ENCODE measurements around the gene KCNJ14.

KCNJ14 gene

DNA sequence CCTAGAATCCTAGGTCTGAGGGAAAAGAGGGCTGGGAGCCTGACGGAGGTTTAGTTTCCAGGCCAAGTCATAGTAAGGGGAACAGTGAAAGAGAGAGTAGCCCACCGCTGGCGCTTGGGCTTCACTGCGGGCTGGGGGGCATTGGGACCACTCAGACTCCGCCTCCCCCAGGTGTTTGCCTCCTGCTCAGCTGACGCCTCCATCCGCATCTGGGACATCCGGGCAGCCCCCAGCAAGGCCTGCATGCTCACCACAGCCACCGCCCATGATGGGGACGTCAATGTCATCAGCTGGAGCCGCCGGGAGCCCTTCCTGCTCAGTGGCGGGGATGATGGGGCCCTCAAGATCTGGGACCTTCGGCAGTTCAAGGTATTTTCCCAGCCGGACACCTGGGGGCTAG lies 4.5 kb upstream of the KCNJ14 start:
- H3K9me2 ChIP-seq (replicated peaks; ENCODE audit: low read depth, low read length) = no peaks in the 10 kb centered on the region
- peaks cover 7% of the 10 kb centered on the region for H4K20me1 ChIP-seq (ENCODE audit: insufficient read depth, low read length, poor library complexity, severe bottlenecking)
- no peaks in the 10 kb centered on the region for H3K9me3 ChIP-seq (ENCODE audit: insufficient read depth, low read depth, low read length)
- no peaks in the 10 kb centered on the region for H3F3A ChIP-seq (ENCODE audit: low read depth)
- H2AFZ ChIP-seq (ENCODE audit: low read length) = no peak overlapping the region
- H3K9ac ChIP-seq (ENCODE audit: low read depth, low read length, poor library complexity, severe bottlenecking) = no peak overlapping the region
- no peak for TF ChIP-seq EZH2phosphoT487 (IDR thresholded peaks at IDR 0.05; ENCODE audit: borderline replicate concordance)
- TF ChIP-seq, protein P1, sequence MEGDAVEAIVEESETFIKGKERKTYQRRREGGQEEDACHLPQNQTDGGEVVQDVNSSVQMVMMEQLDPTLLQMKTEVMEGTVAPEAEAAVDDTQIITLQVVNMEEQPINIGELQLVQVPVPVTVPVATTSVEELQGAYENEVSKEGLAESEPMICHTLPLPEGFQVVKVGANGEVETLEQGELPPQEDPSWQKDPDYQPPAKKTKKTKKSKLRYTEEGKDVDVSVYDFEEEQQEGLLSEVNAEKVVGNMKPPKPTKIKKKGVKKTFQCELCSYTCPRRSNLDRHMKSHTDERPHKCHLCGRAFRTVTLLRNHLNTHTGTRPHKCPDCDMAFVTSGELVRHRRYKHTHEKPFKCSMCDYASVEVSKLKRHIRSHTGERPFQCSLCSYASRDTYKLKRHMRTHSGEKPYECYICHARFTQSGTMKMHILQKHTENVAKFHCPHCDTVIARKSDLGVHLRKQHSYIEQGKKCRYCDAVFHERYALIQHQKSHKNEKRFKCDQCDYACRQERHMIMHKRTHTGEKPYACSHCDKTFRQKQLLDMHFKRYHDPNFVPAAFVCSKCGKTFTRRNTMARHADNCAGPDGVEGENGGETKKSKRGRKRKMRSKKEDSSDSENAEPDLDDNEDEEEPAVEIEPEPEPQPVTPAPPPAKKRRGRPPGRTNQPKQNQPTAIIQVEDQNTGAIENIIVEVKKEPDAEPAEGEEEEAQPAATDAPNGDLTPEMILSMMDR (conservative IDR thresholded peaks at IDR 0.05; ENCODE audit: low read length) = no peak
- peaks cover 28% of the 10 kb centered on the region for H3K79me2 ChIP-seq (ENCODE audit: insufficient read depth, low read length)
- H3K4me3 ChIP-seq (ENCODE audit: low read length, poor library complexity, severe bottlenecking) = no peak overlapping the region
- H3K4me2 ChIP-seq (ENCODE audit: low read depth, low read length, poor library complexity, severe bottlenecking) = no peak overlapping the region
- no peaks in the 10 kb centered on the region for H3K27me3 ChIP-seq (ENCODE audit: insufficient read depth, low read length, poor library complexity, severe bottlenecking)
- H3K4me1 ChIP-seq (ENCODE audit: insufficient read depth, low read length, poor library complexity, severe bottlenecking) = no peaks in the 10 kb centered on the region
- H3K36me3 ChIP-seq (ENCODE audit: insufficient read depth, low read length) = peaks cover 35% of the 10 kb centered on the region; the same call in 1 of the 2 replicates

DNA sequence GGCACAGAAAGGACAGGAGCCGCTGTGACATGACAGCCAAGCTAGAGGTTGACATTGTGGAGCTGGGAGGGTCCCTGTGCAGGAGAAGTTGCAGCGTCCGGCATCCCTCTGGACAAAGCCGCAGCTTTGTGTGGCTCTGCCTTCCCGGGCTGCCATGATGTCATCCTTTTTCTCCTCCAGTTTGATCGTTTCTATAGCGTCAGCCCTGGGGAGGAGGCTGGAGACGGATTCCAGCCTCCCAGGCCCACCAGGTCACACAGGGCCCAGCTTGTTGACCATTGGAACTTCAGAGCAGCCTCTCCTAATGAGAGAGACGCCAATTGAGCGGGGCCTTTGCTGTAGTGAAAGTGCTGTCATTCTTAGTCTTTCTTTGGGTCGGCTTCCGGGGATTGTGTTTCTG lies 3.8 kb upstream of the KCNJ14 start:
- Histone ChIP-seq H3K4me2 (ENCODE audit: low read depth, low read length, poor library complexity, severe bottlenecking) (no peak overlapping the region), H3K4me1 (ENCODE audit: insufficient read depth, low read length, poor library complexity, severe bottlenecking) (no peaks in the 10 kb centered on the region), H3K9me3 (ENCODE audit: insufficient read depth, low read depth, low read length) (no peaks in the 10 kb centered on the region), H3K27me3 (ENCODE audit: insufficient read depth, low read length, poor library complexity, severe bottlenecking) (no peaks in the 10 kb centered on the region), H3K79me2 (ENCODE audit: insufficient read depth, low read length) (peaks cover 21% of the 10 kb centered on the region), H3K9me2 (replicated peaks; ENCODE audit: low read depth, low read length) (no peaks in the 10 kb centered on the region), H2AFZ (ENCODE audit: low read length) (no peak overlapping the region), H3F3A (ENCODE audit: low read depth) (no peaks in the 10 kb centered on the region), H4K20me1 (ENCODE audit: insufficient read depth, low read length, poor library complexity, severe bottlenecking) (peaks cover 1% of the 10 kb centered on the region), H3K9ac (ENCODE audit: low read depth, low read length, poor library complexity, severe bottlenecking) (no peak overlapping the region), H3K4me3 (ENCODE audit: low read length, poor library complexity, severe bottlenecking) (no peak overlapping the region), H3K36me3 (ENCODE audit: insufficient read depth, low read length) (peaks cover 35% of the 10 kb centered on the region; the same call in 1 of the 2 replicates)
- no peak for TF ChIP-seq EZH2phosphoT487 (IDR thresholded peaks at IDR 0.05; ENCODE audit: borderline replicate concordance)
- TF ChIP-seq, protein P1 (conservative IDR thresholded peaks at IDR 0.05; ENCODE audit: low read length) = no peak

DNA sequence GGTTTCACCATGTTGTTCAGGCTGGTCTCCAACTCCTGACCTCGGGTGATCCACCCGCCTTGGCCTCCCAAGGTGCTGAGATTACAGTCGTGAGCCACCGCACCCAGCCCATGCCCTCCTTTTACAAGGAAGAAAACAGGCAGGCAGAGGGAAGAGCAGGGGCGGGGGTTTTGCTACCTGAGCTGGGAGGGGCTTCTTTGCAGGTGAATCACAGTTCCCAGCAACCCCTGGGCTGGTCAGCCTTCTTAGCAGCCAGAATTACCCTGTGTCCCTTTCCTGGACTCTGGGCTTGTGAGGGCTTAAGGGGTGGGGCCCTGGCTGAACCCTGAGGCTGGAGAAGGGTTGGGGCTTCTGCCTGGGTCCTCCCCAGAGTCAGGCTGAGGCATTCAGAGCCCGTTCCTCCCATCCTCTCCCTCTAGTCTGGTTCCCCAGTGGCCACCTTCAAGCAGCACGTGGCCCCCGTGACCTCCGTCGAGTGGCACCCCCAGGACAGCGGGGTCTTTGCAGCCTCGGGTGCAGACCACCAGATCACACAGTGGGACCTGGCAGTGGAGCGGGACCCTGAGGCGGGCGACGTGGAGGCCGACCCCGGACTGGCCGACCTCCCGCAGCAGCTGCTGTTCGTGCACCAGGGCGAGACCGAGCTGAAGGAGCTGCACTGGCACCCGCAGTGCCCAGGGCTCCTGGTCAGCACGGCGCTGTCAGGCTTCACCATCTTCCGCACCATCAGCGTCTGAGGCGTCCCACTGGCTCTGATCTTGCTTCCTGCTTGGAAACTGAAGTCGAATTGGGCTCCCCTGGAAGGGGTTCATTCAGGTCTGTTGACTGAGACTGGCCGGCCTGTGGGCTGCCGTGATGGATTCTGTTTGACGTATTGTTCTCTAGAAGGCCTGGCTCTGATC lies 2.8 kb upstream of the KCNJ14 start:
- Histone ChIP-seq H3F3A (ENCODE audit: low read depth) (no peaks in the 10 kb centered on the region), H3K4me2 (ENCODE audit: low read depth, low read length, poor library complexity, severe bottlenecking) (no peak overlapping the region), H3K27me3 (ENCODE audit: insufficient read depth, low read length, poor library complexity, severe bottlenecking) (no peaks in the 10 kb centered on the region), H3K79me2 (ENCODE audit: insufficient read depth, low read length) (peaks cover 13% of the 10 kb centered on the region; the same call in 1 of the 2 replicates), H3K9me2 (replicated peaks; ENCODE audit: low read depth, low read length) (no peaks in the 10 kb centered on the region), H2AFZ (ENCODE audit: low read length) (no peak overlapping the region), H3K4me1 (ENCODE audit: insufficient read depth, low read length, poor library complexity, severe bottlenecking) (no peaks in the 10 kb centered on the region), H3K9ac (ENCODE audit: low read depth, low read length, poor library complexity, severe bottlenecking) (no peak overlapping the region), H3K4me3 (ENCODE audit: low read length, poor library complexity, severe bottlenecking) (no peak overlapping the region), H3K9me3 (ENCODE audit: insufficient read depth, low read depth, low read length) (no peaks in the 10 kb centered on the region), H4K20me1 (ENCODE audit: insufficient read depth, low read length, poor library complexity, severe bottlenecking) (no peaks in the 10 kb centered on the region), H3K36me3 (ENCODE audit: insufficient read depth, low read length) (peaks cover 41% of the 10 kb centered on the region; the same call in 1 of the 2 replicates)
- TF ChIP-seq, protein P1 (conservative IDR thresholded peaks at IDR 0.05; ENCODE audit: low read length) = no peak
- TF ChIP-seq EZH2phosphoT487 (IDR thresholded peaks at IDR 0.05; ENCODE audit: borderline replicate concordance) = no peak

Data from Loucy (cell line).